ENCODE results near the gene OSBPL9. TPM values are rescaled to one million over a fixed set of nuclear protein-coding genes. Genes with fewer than 3 reads are reported as not detected.

OSBPL9 gene
- total RNA-seq, 1 donor from 2014 or later, result 72.2 TPM

- H3K4me1 ChIP-seq, result no peaks in the 10 kb centered on the region
- no peaks in the 10 kb centered on the region for H3K27me3 ChIP-seq
- H3K9me3 ChIP-seq, result no peaks in the 10 kb centered on the region
- no peak overlapping the region for H3K4me3 ChIP-seq
- H3K27ac ChIP-seq, result no peak overlapping the region
- intact Hi-C loops (cut with DNase I), result no loop called here
- peaks cover 0 to 10% of the 10 kb centered on the region in 2 donors for H3K36me3 ChIP-seq
- no peak for DNase-seq (ENCODE audit: extremely low spot score in 2 of 2)
- TF ChIP-seq POLR2AphosphoS5 (IDR thresholded peaks at IDR 0.05; ENCODE audit: insufficient read depth in 1 of 2, low read depth in 1 of 2) (no peak), CTCF (IDR thresholded peaks at IDR 0.05) (no peak), POLR2A (IDR thresholded peaks at IDR 0.05) (no peak)
Measured at GRCh38 chr1:51756290-51756689, 139.4 kb downstream of the OSBPL9 start.

GRCh38 chr1:51758310-51758709, 141.4 kb downstream of the OSBPL9 start:
- H3K9me3 ChIP-seq, result no peaks in the 10 kb centered on the region
- H3K4me1 ChIP-seq, result no peaks in the 10 kb centered on the region
- DNase-seq (ENCODE audit: extremely low spot score in 2 of 2), result no peak
- no peak overlapping the region for H3K4me3 ChIP-seq
- intact Hi-C loops (cut with DNase I), result no loop called here
- no peak overlapping the region for H3K27ac ChIP-seq
- TF ChIP-seq POLR2AphosphoS5 (IDR thresholded peaks at IDR 0.05; ENCODE audit: insufficient read depth in 1 of 2, low read depth in 1 of 2) (no peak), POLR2A (IDR thresholded peaks at IDR 0.05) (no peak), CTCF (IDR thresholded peaks at IDR 0.05) (no peak)
- no peaks in the 10 kb centered on the region for H3K27me3 ChIP-seq
- H3K36me3 ChIP-seq, result peaks cover 0 to 4% of the 10 kb centered on the region in 2 donors

- intact Hi-C loops (cut with DNase I), result loop anchor here (10.0 kb wide), 1 partner anchor 136 kb away; no protein-coding TSS in a partner anchor
- H3K27me3 ChIP-seq, result no peaks in the 10 kb centered on the region
- H3K27ac ChIP-seq, result no peak overlapping the region
- TF ChIP-seq POLR2AphosphoS5 (IDR thresholded peaks at IDR 0.05; ENCODE audit: insufficient read depth in 1 of 2, low read depth in 1 of 2) (no peak), POLR2A (IDR thresholded peaks at IDR 0.05) (no peak), CTCF (IDR thresholded peaks at IDR 0.05) (no peak)
- no peak for DNase-seq (ENCODE audit: extremely low spot score in 2 of 2)
- no peak overlapping the region for H3K4me3 ChIP-seq
- H3K9me3 ChIP-seq, result no peaks in the 10 kb centered on the region
- H3K36me3 ChIP-seq, result peaks cover 0 to 4% of the 10 kb centered on the region in 2 donors
- H3K4me1 ChIP-seq, result no peaks in the 10 kb centered on the region
Measured at GRCh38 chr1:51760872-51761271, 144.0 kb downstream of the OSBPL9 start.

- H3K27me3 ChIP-seq, result no peaks in the 10 kb centered on the region
- intact Hi-C loops (cut with DNase I), result loop anchor here (10.0 kb wide), 1 partner anchor 137 kb away; no protein-coding TSS in a partner anchor
- H3K4me1 ChIP-seq, result no peaks in the 10 kb centered on the region
- DNase-seq (ENCODE audit: extremely low spot score in 2 of 2), result no peak
- peaks cover 0 to 7% of the 10 kb centered on the region in 2 donors for H3K36me3 ChIP-seq
- H3K27ac ChIP-seq, result no peak overlapping the region
- H3K4me3 ChIP-seq, result no peak overlapping the region
- TF ChIP-seq CTCF (IDR thresholded peaks at IDR 0.05), result no peak
- TF ChIP-seq POLR2A (IDR thresholded peaks at IDR 0.05), result no peak
- TF ChIP-seq POLR2AphosphoS5 (IDR thresholded peaks at IDR 0.05; ENCODE audit: insufficient read depth in 1 of 2, low read depth in 1 of 2), result no peak
- H3K9me3 ChIP-seq, result no peaks in the 10 kb centered on the region
Measured at GRCh38 chr1:51761351-51761750, 144.5 kb downstream of the OSBPL9 start.

GRCh38 chr1:51768971-51769588, 152.2 kb downstream of the OSBPL9 start:
- H3K4me3 ChIP-seq, result no peak overlapping the region
- peaks cover 0 to 34% of the 10 kb centered on the region in 2 donors for H3K36me3 ChIP-seq
- intact Hi-C loops (cut with DNase I), result loop anchor here (10.0 kb wide), 1 partner anchor 144 kb away; no protein-coding TSS in a partner anchor

More at GRCh38 chr1:51768971-51769588, 152.2 kb downstream of the OSBPL9 start:
- Histone ChIP-seq H3K4me1 (peaks cover 12% of the 10 kb centered on the region), H3K27ac (peak overlapping the region; percentile 43), H3K27me3 (no peaks in the 10 kb centered on the region), H3K9me3 (no peaks in the 10 kb centered on the region)
- DNase-seq (ENCODE audit: extremely low spot score in 2 of 2), result no peak
- no peak for TF ChIP-seq POLR2A (IDR thresholded peaks at IDR 0.05)
- TF ChIP-seq POLR2AphosphoS5 (IDR thresholded peaks at IDR 0.05; ENCODE audit: insufficient read depth in 1 of 2, low read depth in 1 of 2), result no peak
- TF ChIP-seq CTCF (IDR thresholded peaks at IDR 0.05), result peak in 2 of 3 experiments; percentile 57 to 80
